ENCODE measurements around the gene OR52H1.

DNA sequence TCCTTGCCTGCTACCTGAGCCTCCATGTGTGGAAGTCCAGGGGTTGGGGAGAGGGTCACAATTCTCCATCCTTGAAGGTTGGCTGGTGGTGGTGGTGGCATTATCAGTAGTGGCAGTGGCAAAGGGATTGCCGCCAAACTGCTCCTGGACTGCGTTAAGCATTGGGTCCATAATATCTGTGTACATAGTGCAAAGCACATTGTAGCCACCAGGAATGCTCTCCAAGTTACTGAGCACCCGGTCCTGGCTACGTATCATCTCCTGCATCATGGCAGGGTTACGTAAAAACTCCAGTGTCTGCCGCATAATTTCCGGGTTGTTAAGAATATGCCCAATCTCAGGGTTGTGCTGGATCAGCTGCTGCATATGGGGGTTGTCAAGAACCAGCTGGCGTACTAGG lies 39.7 kb downstream of the OR52H1 start:
- TF ChIP-seq POU2F2 (IDR thresholded peaks at IDR 0.05; ENCODE audit: low read depth, low read length), result no peak
- no peak for TF ChIP-seq POLR2A (IDR thresholded peaks at IDR 0.05; ENCODE audit: low read depth, low read length)
